ENCODE data around the gene ARID3A.

ARID3A gene

GRCh38 chr19:917323-918151 lies 8.3 kb upstream of the ARID3A start, which contains the start of gene KISS1R:
Gene KISS1R (plus strand): TSS chr19:917333. CDS start chr19:917503, 170 bp downstream.
- peak within 1 kb of the TSS; percentile 31 for H3K9ac ChIP-seq (ENCODE audit: low read length)
- peaks cover 60% of the 10 kb centered on the region for H3K27me3 ChIP-seq (ENCODE audit: control insufficient read depth, insufficient read depth, low read length)

GRCh38 chr19:918152-918437 lies 7.7 kb upstream of the ARID3A start:
- peak overlapping the region; percentile 69 for H3K4me3 ChIP-seq (ENCODE audit: low read depth, low read length)
- H3K4me1 ChIP-seq (ENCODE audit: control insufficient read depth, insufficient read depth, low read length) = peaks cover 14% of the 10 kb centered on the region
- no peaks in the 10 kb centered on the region for H3K36me3 ChIP-seq (ENCODE audit: control insufficient read depth, insufficient read depth, low read length)
- no peak overlapping the region for H3K9ac ChIP-seq (ENCODE audit: low read length)
- peaks cover 60% of the 10 kb centered on the region for H3K27me3 ChIP-seq (ENCODE audit: control insufficient read depth, insufficient read depth, low read length)
- no peak overlapping the region for H3K27ac ChIP-seq (ENCODE audit: low read depth, low read length)
- H3K9me3 ChIP-seq (ENCODE audit: control insufficient read depth, insufficient read depth, low read depth, low read length) = no peaks in the 10 kb centered on the region

More at GRCh38 chr19:917323-918151, 8.3 kb upstream of the ARID3A start, which contains the start of gene KISS1R:
- Histone ChIP-seq H3K4me3 (ENCODE audit: low read depth, low read length) (peak within 1 kb of the TSS; percentile 69), H3K4me1 (ENCODE audit: control insufficient read depth, insufficient read depth, low read length) (peaks cover 14% of the 10 kb centered on the region), H3K9me3 (ENCODE audit: control insufficient read depth, insufficient read depth, low read depth, low read length) (no peaks in the 10 kb centered on the region), H3K36me3 (ENCODE audit: control insufficient read depth, insufficient read depth, low read length) (no peaks in the 10 kb centered on the region), H3K27ac (ENCODE audit: low read depth, low read length) (no peak within 1 kb of the TSS)

- Histone ChIP-seq H3K36me3 (ENCODE audit: control insufficient read depth, insufficient read depth, low read length) (no peaks in the 10 kb centered on the region), H3K27me3 (ENCODE audit: control insufficient read depth, insufficient read depth, low read length) (peaks cover 60% of the 10 kb centered on the region), H3K9me3 (ENCODE audit: control insufficient read depth, insufficient read depth, low read depth, low read length) (no peaks in the 10 kb centered on the region), H3K4me3 (ENCODE audit: low read depth, low read length) (peak overlapping the region; percentile 69), H3K9ac (ENCODE audit: low read length) (no peak overlapping the region), H3K27ac (ENCODE audit: low read depth, low read length) (no peak overlapping the region), H3K4me1 (ENCODE audit: control insufficient read depth, insufficient read depth, low read length) (peaks cover 11% of the 10 kb centered on the region)
Observed at GRCh38 chr19:918481-919198, 7.2 kb upstream of the ARID3A start.

- Histone ChIP-seq H3K36me3 (ENCODE audit: control insufficient read depth, insufficient read depth, low read length) (no peaks in the 10 kb centered on the region), H3K27me3 (ENCODE audit: control insufficient read depth, insufficient read depth, low read length) (peaks cover 58% of the 10 kb centered on the region), H3K4me3 (ENCODE audit: low read depth, low read length) (peak overlapping the region; percentile 63), H3K9me3 (ENCODE audit: control insufficient read depth, insufficient read depth, low read depth, low read length) (no peaks in the 10 kb centered on the region), H3K9ac (ENCODE audit: low read length) (no peak overlapping the region), H3K27ac (ENCODE audit: low read depth, low read length) (no peak overlapping the region), H3K4me1 (ENCODE audit: control insufficient read depth, insufficient read depth, low read length) (peaks cover 11% of the 10 kb centered on the region)
Observed at GRCh38 chr19:919199-920050, 6.4 kb upstream of the ARID3A start.

- Histone ChIP-seq H3K4me3 (ENCODE audit: low read depth, low read length) (peak overlapping the region; percentile 63), H3K27me3 (ENCODE audit: control insufficient read depth, insufficient read depth, low read length) (peaks cover 54% of the 10 kb centered on the region)
Observed at GRCh38 chr19:920051-920864, 5.6 kb upstream of the ARID3A start.

GRCh38 chr19:924553-925086 lies 1.2 kb upstream of the ARID3A start:
- Histone ChIP-seq H3K9ac (ENCODE audit: low read length) (peak overlapping the region; percentile 96), H3K4me3 (ENCODE audit: low read depth, low read length) (peak overlapping the region; percentile 65), H3K27ac (ENCODE audit: low read depth, low read length) (peak overlapping the region; percentile 98; the same call in 1 of the 2 replicates), H3K36me3 (ENCODE audit: control insufficient read depth, insufficient read depth, low read length) (peaks cover 10% of the 10 kb centered on the region), H3K27me3 (ENCODE audit: control insufficient read depth, insufficient read depth, low read length) (peaks cover 20% of the 10 kb centered on the region), H3K9me3 (ENCODE audit: control insufficient read depth, insufficient read depth, low read depth, low read length) (no peaks in the 10 kb centered on the region), H3K4me1 (ENCODE audit: control insufficient read depth, insufficient read depth, low read length) (peaks cover 12% of the 10 kb centered on the region)

More at GRCh38 chr19:920051-920864, 5.6 kb upstream of the ARID3A start:
- no peaks in the 10 kb centered on the region for H3K9me3 ChIP-seq (ENCODE audit: control insufficient read depth, insufficient read depth, low read depth, low read length)
- no peaks in the 10 kb centered on the region for H3K36me3 ChIP-seq (ENCODE audit: control insufficient read depth, insufficient read depth, low read length)
- peaks cover 11% of the 10 kb centered on the region for H3K4me1 ChIP-seq (ENCODE audit: control insufficient read depth, insufficient read depth, low read length)
- no peak overlapping the region for H3K27ac ChIP-seq (ENCODE audit: low read depth, low read length)
- H3K9ac ChIP-seq (ENCODE audit: low read length) = no peak overlapping the region

GRCh38 chr19:925087-925525 lies 729 bp upstream of the ARID3A start:
- H3K4me1 ChIP-seq (ENCODE audit: control insufficient read depth, insufficient read depth, low read length) = peaks cover 11% of the 10 kb centered on the region
- peaks cover 15% of the 10 kb centered on the region for H3K27me3 ChIP-seq (ENCODE audit: control insufficient read depth, insufficient read depth, low read length)
- peak overlapping the region; percentile 65 for H3K4me3 ChIP-seq (ENCODE audit: low read depth, low read length)
- peak overlapping the region; percentile 96 for H3K9ac ChIP-seq (ENCODE audit: low read length)
- H3K9me3 ChIP-seq (ENCODE audit: control insufficient read depth, insufficient read depth, low read depth, low read length) = no peaks in the 10 kb centered on the region
- H3K27ac ChIP-seq (ENCODE audit: low read depth, low read length) = peak overlapping the region; percentile 98
- peaks cover 15% of the 10 kb centered on the region for H3K36me3 ChIP-seq (ENCODE audit: control insufficient read depth, insufficient read depth, low read length)

GRCh38 chr19:926323-926588 lies 421 bp downstream of the ARID3A start:
- Histone ChIP-seq H3K27me3 (ENCODE audit: control insufficient read depth, insufficient read depth, low read length) (peaks cover 3% of the 10 kb centered on the region), H3K4me1 (ENCODE audit: control insufficient read depth, insufficient read depth, low read length) (peaks cover 11% of the 10 kb centered on the region), H3K36me3 (ENCODE audit: control insufficient read depth, insufficient read depth, low read length) (peaks cover 22% of the 10 kb centered on the region), H3K9me3 (ENCODE audit: control insufficient read depth, insufficient read depth, low read depth, low read length) (no peaks in the 10 kb centered on the region), H3K9ac (ENCODE audit: low read length) (peak overlapping the region; percentile 96), H3K27ac (ENCODE audit: low read depth, low read length) (peak overlapping the region; percentile 97; the same call in 1 of the 2 replicates), H3K4me3 (ENCODE audit: low read depth, low read length) (peak overlapping the region; percentile 65)

- peak overlapping the region; percentile 96 for H3K9ac ChIP-seq (ENCODE audit: low read length)
- H3K27ac ChIP-seq (ENCODE audit: low read depth, low read length) = peak overlapping the region; percentile 97; the same call in 1 of the 2 replicates
Observed at GRCh38 chr19:926589-927350, 935 bp downstream of the ARID3A start.

More at GRCh38 chr19:926589-927350, 935 bp downstream of the ARID3A start:
- Histone ChIP-seq H3K27me3 (ENCODE audit: control insufficient read depth, insufficient read depth, low read length) (no peaks in the 10 kb centered on the region), H3K4me3 (ENCODE audit: low read depth, low read length) (peak overlapping the region; percentile 65), H3K36me3 (ENCODE audit: control insufficient read depth, insufficient read depth, low read length) (peaks cover 25% of the 10 kb centered on the region), H3K9me3 (ENCODE audit: control insufficient read depth, insufficient read depth, low read depth, low read length) (no peaks in the 10 kb centered on the region), H3K4me1 (ENCODE audit: control insufficient read depth, insufficient read depth, low read length) (peaks cover 11% of the 10 kb centered on the region)
